Activated T-cell treated with anti-CD3 and anti-CD28 coated beads, Interleukin-2, amount 50 U/mL, for 24 hours (primary cell): ENCODE results near the gene CPOX.
"Not testable (repeated sequence)": the region's sequence is repeated elsewhere in the genome, so short reads cannot be mapped to it uniquely, and the experiment has no call there.

Experiments used
- DNase-seq: peaks from one replicate; pipeline ENCODE4 v3.0.0-alpha.2; 2020
- H3K27ac Mint-ChIP-seq: 2 replicates; pipeline ENCODE4 v1.8.0; 2020; ENCODE audit warnings: mild to moderate bottlenecking, mixed read lengths
- H3K27me3 Mint-ChIP-seq: 2 replicates; pipeline ENCODE4 v1.8.0; 2020; ENCODE audit warnings: mixed read lengths
- H3K36me3 Mint-ChIP-seq: 2 replicates; pipeline ENCODE4 v1.8.0; 2020; ENCODE audit warnings: low read depth, mixed read lengths
- H3K4me1 Mint-ChIP-seq: 2 replicates; pipeline ENCODE4 v1.8.0; 2020; ENCODE audit warnings: low read depth, mixed read lengths
- H3K4me3 Mint-ChIP-seq: 2 replicates; pipeline ENCODE4 v1.8.0; 2020; ENCODE audit warnings: mild to moderate bottlenecking, moderate library complexity, mixed read lengths
- H3K9me3 Mint-ChIP-seq: 2 replicates; pipeline ENCODE4 v1.8.0; 2020; ENCODE audit warnings: mixed read lengths

CPOX gene

DNA sequence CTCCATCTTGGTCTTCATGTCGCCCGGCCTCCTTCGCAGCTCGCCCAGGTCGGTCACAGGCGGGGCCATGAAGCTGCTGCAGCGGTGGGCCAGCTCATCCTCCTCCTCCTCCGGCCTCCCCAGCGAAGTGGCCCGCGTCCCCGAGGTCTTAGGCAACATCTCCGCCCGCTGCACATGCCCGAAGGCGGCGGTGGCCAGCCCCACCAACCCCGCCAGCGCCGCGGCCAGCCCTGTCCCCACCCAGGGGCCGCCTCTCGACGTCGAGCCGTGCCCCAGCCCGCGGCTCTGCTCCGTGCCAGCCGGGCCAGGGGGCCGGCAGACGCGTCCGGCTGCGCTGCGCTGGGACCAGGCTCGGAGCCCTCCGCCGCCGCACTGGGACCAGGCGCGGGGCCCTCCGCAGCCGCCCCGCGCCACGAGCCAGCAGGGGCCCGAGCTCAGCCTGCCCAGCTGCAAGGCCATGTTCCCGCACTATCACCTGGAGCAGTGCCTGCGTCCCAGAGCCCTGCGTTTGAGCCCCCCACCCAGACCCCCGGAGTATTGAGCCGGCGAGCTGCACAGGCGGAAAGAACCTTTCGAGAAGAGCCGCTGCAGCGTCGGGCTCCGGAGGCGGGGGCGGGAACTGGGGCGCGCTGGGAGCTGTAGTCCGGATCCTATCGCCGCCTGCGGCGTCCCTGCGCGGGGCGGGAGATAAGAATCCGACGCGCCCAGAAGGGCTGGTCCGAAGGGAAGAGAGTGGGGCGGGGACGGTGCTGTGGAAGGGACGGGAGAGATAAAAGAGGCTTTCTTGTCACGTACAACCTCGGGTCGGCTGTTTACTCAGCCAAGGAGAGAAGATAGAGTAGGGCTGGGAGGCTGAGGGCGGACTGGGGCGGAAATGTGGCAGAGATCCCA lies at the start of gene CPOX:
CPOX (minus strand) TSS at position 566 of the 891 bp plus-strand sequence; CDS start at position 459, 107 bp downstream.
- H3K36me3 Mint-ChIP-seq, result peaks cover 46% of the 10 kb centered on the region
- H3K4me3 Mint-ChIP-seq, result peak within 1 kb of the TSS; percentile 98
- H3K9me3 Mint-ChIP-seq, result no peaks in the 10 kb centered on the region
- no peaks in the 10 kb centered on the region for H3K27me3 Mint-ChIP-seq
- DNase-seq, result peak; percentile 90
- H3K4me1 Mint-ChIP-seq, result peaks cover 46% of the 10 kb centered on the region
- peak within 1 kb of the TSS; percentile 96 for H3K27ac Mint-ChIP-seq

DNA sequence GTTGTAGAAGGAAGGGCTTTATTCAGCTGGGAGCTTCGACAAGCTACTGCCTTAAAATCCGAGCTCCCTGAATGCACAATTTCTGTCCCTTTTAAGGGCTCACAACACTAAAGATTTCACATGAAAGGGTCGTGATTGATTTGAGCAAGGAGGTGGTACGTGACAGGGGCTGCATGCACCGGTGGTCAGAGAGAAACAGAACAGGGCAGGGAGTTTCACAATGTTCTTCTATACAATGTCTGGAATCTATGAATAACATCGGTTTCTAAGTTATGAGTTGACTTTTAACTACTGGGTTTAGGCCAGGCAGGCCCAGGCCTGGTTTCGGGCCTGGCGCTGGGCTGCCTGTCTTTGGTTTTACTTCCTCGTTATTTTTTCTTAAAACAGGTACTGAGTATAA lies 49.4 kb upstream of the CPOX start:
- peaks cover 33% of the 10 kb centered on the region for H3K27me3 Mint-ChIP-seq
- not testable (repeated sequence) for DNase-seq, H3K36me3 Mint-ChIP-seq, H3K4me3 Mint-ChIP-seq, H3K9me3 Mint-ChIP-seq, H3K27ac Mint-ChIP-seq, H3K4me1 Mint-ChIP-seq

DNA sequence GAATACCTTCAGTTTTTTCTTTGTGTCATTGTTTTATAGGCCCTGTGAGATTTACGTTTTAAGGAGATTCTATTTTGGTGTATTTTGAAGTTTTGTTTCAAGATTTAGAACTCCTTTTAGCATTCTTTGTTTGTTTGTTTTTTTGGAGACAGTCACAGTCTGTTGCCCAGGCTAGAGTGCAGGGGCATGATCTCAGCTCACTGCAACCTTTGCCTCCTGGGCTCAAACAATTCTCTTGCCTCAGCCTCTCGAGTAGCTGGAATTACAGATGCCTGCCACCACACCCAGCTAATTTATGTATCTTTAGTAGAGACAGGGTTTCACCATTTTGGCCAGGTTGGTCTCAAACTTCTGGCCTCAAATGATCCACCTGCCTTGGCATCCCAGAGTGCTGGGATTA lies 48.3 kb upstream of the CPOX start:
- H3K36me3 Mint-ChIP-seq, H3K27ac Mint-ChIP-seq, DNase-seq, H3K9me3 Mint-ChIP-seq, H3K4me1 Mint-ChIP-seq, H3K4me3 Mint-ChIP-seq: not testable (repeated sequence)
- peaks cover 33% of the 10 kb centered on the region for H3K27me3 Mint-ChIP-seq

DNA sequence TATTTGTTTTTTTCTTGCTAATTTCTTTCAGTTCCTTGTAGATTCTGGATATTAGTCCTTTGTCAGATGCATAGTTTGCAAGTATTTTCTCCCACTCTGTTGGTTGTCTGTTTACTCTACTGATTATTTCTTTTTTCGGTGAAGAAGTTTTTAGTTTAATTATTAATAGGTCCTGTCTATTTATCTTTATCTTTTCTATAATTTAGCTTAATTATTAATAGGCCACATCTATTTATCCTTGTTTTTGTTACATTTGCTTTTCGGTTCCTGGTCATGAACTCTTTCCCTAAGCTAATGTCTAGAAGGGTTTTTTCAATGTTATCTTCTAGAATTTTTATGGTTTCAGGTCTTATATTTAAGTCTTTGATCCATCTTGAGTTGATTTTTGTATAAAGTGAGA lies 45.1 kb upstream of the CPOX start:
- not testable (repeated sequence) for H3K36me3 Mint-ChIP-seq, H3K9me3 Mint-ChIP-seq, H3K27ac Mint-ChIP-seq, H3K4me3 Mint-ChIP-seq, H3K4me1 Mint-ChIP-seq, DNase-seq
- H3K27me3 Mint-ChIP-seq, result peaks cover 11% of the 10 kb centered on the region

DNA sequence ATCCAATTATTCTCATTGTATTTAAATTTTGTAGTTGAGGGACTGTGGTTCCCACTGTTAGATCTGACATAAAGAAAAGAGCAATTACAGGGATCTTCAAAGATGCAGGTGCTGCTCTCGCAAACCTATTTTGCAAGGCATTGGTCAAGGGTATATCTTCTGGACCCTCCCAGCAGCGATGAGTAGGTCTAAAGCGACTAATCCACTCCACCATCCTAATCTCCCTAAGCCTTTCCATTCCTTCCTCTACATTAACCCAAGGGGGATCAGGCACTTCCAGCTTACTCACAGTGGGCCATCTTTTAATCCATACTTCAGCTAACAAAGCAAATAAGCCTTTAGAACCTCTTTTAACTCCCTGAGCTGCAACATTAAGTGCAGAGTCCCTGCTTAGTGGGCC lies 37.0 kb upstream of the CPOX start:
- Mint-ChIP-seq H3K27me3 (no peaks in the 10 kb centered on the region), H3K36me3 (no peaks in the 10 kb centered on the region)

DNA sequence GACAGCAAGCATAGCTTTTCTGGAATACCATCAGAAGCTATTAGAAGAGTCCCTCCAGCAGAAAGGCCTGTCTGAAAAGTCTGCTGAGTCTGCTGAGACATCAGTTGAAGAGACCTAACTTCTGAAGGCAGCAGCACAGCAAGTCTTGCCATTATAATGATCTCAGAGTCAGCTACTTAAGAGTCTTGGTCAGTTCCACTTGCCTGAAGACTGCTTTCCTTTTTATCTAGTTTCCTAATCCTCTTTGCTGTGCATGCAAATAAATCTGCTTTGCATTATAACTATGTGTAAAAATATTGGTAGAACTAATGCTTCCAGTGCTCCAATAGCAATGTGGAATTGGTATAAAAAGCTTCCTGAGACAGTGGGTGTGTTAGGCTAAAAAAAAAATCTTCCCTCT lies 34.9 kb upstream of the CPOX start:
- no peaks in the 10 kb centered on the region for H3K4me1 Mint-ChIP-seq
- DNase-seq, result no peak
- no peaks in the 10 kb centered on the region for H3K36me3 Mint-ChIP-seq
- no peak overlapping the region for H3K27ac Mint-ChIP-seq
- H3K9me3 Mint-ChIP-seq, result no peaks in the 10 kb centered on the region
- no peaks in the 10 kb centered on the region for H3K27me3 Mint-ChIP-seq
- H3K4me3 Mint-ChIP-seq, result no peak overlapping the region

More for the DNA sequence above, 37.0 kb upstream of the CPOX start:
- DNase-seq, result no peak
- no peak overlapping the region for H3K27ac Mint-ChIP-seq
- no peaks in the 10 kb centered on the region for H3K9me3 Mint-ChIP-seq
- H3K4me1 Mint-ChIP-seq, result no peaks in the 10 kb centered on the region
- H3K4me3 Mint-ChIP-seq, result no peak overlapping the region

DNA sequence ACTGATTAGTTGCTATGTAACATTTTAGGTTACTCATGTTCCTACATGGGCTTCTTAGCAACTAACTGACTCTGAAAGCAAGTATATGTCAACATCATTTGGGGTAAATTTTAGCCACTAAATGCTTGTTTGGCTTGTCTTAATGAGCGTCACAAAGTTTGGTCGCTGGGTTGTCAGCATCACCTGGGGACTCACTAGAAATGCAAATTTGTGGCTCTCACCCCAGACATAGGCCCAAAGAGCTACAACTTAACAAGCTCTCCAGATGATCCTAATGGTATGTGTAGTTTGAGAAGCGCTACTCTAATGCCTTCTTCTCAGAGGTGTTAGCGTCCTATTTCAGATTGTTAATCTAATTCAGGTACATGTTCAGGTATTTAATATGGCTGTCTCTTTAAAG lies 32.7 kb upstream of the CPOX start:
- Mint-ChIP-seq H3K27ac (no peak overlapping the region), H3K36me3 (no peaks in the 10 kb centered on the region), H3K4me3 (no peak overlapping the region)

DNA sequence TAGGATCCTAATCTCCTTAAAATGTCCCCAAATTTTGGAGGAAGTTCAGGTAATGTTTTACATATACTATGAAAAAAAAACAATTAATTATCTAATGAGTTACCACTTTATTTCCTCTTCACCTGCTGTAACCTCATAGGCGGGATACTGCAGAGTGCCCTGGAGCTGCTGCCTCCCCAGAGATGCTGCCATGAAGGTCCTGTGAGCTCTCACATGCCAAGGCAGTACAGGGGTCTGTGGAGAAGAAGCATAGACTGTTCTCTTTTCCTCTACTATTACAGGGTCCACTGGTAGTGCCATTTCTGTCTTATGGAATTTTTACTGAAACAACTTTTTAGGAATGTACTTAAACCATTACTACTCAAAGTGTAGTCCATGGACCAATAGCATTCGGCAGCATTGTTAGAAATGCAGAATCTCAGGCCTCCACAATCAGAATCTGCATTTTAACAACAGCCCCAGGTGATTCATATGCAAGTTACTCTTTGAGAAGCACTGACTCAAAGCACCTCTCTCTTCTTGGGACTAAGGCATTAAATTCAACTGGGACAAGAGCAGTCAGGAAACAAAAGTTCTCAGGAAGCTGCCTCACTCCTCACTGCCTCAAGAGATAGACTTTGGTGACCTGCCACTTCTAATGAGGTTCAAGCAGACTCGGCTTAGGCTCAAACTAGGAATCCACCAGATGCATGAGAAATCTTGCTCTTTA lies 30.3 kb upstream of the CPOX start:
- H3K27me3 Mint-ChIP-seq, result no peaks in the 10 kb centered on the region
- H3K4me3 Mint-ChIP-seq, result no peak overlapping the region
- H3K9me3 Mint-ChIP-seq, result no peaks in the 10 kb centered on the region
- H3K4me1 Mint-ChIP-seq, result no peaks in the 10 kb centered on the region
- H3K27ac Mint-ChIP-seq, result no peak overlapping the region
- DNase-seq, result no peak
- no peaks in the 10 kb centered on the region for H3K36me3 Mint-ChIP-seq

More for the DNA sequence above, 32.7 kb upstream of the CPOX start:
- no peak for DNase-seq
- H3K27me3 Mint-ChIP-seq, result no peaks in the 10 kb centered on the region
- no peaks in the 10 kb centered on the region for H3K4me1 Mint-ChIP-seq
- no peaks in the 10 kb centered on the region for H3K9me3 Mint-ChIP-seq

DNA sequence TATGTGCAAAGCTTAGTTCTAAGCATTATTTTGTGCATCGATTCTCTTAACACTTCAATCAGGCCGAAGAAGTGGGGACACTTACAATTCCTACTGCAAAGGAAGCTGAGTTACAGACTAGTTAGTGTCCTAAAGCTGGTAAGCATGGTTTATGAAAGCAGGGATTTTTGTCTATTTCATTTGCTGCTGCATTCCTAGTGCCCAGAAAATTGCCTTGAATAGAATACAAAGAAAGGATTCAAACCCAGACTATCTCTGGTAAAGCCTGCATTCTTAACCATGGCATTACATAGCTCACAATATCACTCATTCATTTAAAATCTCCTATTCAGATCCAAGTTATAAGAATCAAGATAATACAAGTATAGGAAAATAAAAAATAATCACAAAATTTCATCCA lies 24.4 kb upstream of the CPOX start:
- H3K27me3 Mint-ChIP-seq, result no peaks in the 10 kb centered on the region
- no peaks in the 10 kb centered on the region for H3K36me3 Mint-ChIP-seq
- no peaks in the 10 kb centered on the region for H3K9me3 Mint-ChIP-seq
- no peak overlapping the region for H3K27ac Mint-ChIP-seq
- no peaks in the 10 kb centered on the region for H3K4me1 Mint-ChIP-seq
- DNase-seq, result no peak
- no peak overlapping the region for H3K4me3 Mint-ChIP-seq

DNA sequence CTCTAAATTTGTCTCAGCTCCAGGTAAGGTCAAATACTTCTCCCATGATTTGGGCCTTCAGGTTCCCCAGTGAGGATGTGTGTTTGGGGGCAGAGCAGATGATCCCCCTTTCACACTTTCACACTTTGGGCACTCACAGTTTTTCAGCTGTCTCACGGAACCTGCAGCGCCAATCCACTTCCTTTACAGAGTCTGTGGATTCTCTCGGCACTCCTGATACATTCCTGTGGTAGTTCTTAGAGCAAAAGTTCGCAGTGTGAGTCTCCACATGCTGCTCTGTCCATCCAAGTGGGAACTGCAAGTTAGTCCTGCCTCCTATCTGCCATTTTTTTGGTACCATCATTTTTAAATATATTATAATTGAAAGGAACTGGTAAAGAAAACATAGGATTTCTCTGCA lies 20.2 kb upstream of the CPOX start:
- DNase-seq, result no peak
- Mint-ChIP-seq H3K27ac (no peak overlapping the region), H3K36me3 (no peaks in the 10 kb centered on the region), H3K9me3 (peaks cover 4% of the 10 kb centered on the region), H3K27me3 (peaks cover 3% of the 10 kb centered on the region), H3K4me3 (no peak overlapping the region), H3K4me1 (no peaks in the 10 kb centered on the region)

DNA sequence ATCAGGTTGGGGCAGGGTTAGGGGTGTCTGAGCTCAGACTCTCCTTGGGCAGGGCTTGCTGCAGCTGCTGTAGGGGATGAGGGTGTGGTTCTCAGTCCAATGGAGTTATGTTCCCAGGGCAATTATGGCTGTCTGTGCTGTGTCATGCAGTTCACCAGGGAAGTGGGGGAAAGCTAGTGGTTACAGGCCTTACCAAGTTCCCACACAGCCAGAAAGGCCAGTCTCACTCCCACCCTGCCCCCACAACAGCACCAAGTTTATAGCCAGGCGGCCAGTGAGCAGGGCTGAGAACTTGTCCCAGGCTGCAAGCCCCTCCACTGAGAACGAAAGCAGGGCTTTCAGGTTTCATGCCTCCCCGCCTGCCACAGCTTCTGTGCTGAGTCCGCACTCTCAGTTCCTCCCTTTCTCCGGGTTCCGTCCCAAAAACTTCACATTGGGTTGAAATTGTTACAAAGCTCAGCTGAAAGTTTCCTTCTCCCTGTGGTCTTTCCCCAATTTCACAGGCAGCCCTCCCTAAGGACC lies 19.6 kb upstream of the CPOX start:
- H3K27ac Mint-ChIP-seq, result no peak overlapping the region
- DNase-seq, result no peak
- H3K27me3 Mint-ChIP-seq, result peaks cover 3% of the 10 kb centered on the region
- H3K4me1 Mint-ChIP-seq, result no peaks in the 10 kb centered on the region
- H3K9me3 Mint-ChIP-seq, result peaks cover 4% of the 10 kb centered on the region
- H3K4me3 Mint-ChIP-seq, result no peak overlapping the region
- H3K36me3 Mint-ChIP-seq, result no peaks in the 10 kb centered on the region

DNA sequence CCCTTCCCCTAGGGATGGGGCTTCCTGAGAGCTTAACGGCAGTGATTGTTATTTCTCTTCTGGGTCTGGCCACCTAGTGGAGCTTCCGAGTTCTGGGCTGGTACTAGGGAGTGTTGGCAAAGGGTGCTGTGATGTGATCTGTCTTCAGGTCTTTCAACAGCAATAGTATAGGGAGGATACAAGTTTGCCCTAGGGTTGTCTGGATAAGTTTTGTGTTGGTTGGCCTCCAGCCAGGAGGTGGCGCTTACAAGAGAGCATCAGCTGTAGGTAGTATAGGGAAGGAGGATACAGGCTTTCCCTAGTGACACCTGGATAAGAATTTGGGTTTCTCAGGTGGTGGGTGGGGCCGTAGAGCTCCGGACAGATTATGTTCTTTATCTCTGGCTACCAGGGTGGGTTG lies 19.2 kb upstream of the CPOX start:
- H3K27me3 Mint-ChIP-seq, result peaks cover 3% of the 10 kb centered on the region
- no peaks in the 10 kb centered on the region for H3K4me1 Mint-ChIP-seq
- DNase-seq, result no peak
- peaks cover 4% of the 10 kb centered on the region for H3K9me3 Mint-ChIP-seq
- H3K36me3 Mint-ChIP-seq, result no peaks in the 10 kb centered on the region
- H3K27ac Mint-ChIP-seq, result no peak overlapping the region
- H3K4me3 Mint-ChIP-seq, result no peak overlapping the region

DNA sequence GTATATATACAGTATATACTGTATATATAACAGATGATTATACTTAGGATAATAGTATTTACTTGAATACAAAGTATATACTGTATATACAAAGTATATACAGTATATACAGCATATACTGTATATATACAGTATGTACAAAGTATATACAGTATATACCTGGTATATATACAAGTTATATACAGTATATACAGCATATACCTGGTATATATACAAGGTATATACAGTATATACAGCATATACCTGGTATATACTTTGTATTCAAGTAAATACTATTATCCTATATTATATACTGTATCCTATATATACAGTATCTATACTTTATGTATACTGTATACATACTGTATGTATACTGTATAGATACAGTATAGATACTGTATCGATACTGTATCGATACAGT lies 14.6 kb upstream of the CPOX start:
- Mint-ChIP-seq H3K27me3 (peaks cover 19% of the 10 kb centered on the region), H3K4me3 (no peak overlapping the region), H3K4me1 (no peaks in the 10 kb centered on the region), H3K27ac (no peak overlapping the region), H3K9me3 (peaks cover 12% of the 10 kb centered on the region), H3K36me3 (no peaks in the 10 kb centered on the region)
- no peak for DNase-seq

DNA sequence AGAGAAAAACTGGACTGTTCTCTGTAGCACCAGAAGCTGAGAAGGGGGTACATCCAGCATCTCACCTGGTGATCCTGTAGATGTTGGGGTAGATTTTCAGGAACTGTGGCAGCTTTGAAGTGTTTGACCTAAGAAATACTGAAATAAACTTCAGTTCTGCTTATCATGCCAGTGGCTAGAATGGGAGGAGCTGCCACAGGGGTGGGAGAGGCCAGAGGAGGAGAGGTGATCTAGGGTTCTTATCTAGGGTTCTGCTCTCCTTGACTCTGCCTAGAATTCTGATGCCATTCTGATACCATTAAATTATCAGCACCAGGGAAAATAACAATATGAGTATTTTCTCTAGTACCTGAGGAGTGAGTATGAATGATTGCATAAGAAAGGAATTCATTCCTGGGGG lies 10.2 kb upstream of the CPOX start:
- peaks cover 19% of the 10 kb centered on the region for H3K27me3 Mint-ChIP-seq
- no peaks in the 10 kb centered on the region for H3K4me1 Mint-ChIP-seq
- no peak for DNase-seq
- H3K27ac Mint-ChIP-seq, result no peak overlapping the region
- H3K36me3 Mint-ChIP-seq, result no peaks in the 10 kb centered on the region
- H3K9me3 Mint-ChIP-seq, result peaks cover 8% of the 10 kb centered on the region
- H3K4me3 Mint-ChIP-seq, result no peak overlapping the region

DNA sequence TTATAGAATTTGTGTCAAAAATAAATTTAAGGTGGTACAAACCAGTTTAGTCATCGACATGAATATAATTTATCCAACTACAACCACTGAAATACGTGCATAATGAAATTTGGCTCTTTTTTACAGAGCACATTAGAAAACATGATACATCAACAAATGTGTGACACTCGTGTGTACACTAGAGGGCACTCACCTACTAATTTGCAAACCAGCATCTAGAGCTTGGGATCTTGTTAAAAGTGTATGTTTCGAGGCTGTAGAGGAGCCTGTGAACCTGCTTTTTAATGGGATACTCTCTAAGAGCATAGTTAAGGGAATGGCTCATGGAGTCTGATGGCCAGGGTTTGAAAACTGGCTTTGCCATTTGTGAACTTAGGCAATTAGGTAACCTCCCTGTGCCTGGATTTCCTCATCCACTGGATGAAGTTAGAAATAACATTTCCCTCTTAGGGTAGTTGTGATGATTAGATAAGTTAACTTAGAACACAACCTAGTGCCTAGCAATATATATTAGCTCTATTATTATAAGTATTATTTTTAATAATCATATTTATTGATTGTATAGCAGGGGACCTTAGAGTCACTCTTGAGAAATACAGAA lies 8.8 kb upstream of the CPOX start:
- DNase-seq, result no peak
- H3K4me3 Mint-ChIP-seq, result no peak overlapping the region
- H3K27ac Mint-ChIP-seq, result no peak overlapping the region
- peaks cover 16% of the 10 kb centered on the region for H3K27me3 Mint-ChIP-seq
- no peaks in the 10 kb centered on the region for H3K36me3 Mint-ChIP-seq
- no peaks in the 10 kb centered on the region for H3K4me1 Mint-ChIP-seq
- peaks cover 5% of the 10 kb centered on the region for H3K9me3 Mint-ChIP-seq
